ENCODE results near the gene FANCM. TPM values are rescaled to one million over a fixed set of nuclear protein-coding genes. Genes with fewer than 3 reads are reported as not detected.

The FANCM gene
- total and polyA plus RNA-seq, 2 donors (not counting 3 experiments of a cell fraction or from before 2014, with no cell fraction given): 2.2 to 13.7 TPM

- H2AFZ ChIP-seq (ENCODE audit: low read depth, low read length): no peak overlapping the region
- no TSS peak for BruUV-seq (replicated peaks)
- H3K79me2 ChIP-seq (ENCODE audit: control insufficient read depth, insufficient read depth, low read length): peaks cover 11% of the 10 kb centered on the region
- no peak overlapping the region for H3K9ac ChIP-seq (replicated peaks; ENCODE audit: extremely low read depth, insufficient read depth, low read length)
- DNase-seq (ENCODE audit: low read depth, low spot score) (no peak), FAIRE-seq (no peak)
- POLR2A ChIA-PET: no interaction called here
- H3K4me2 ChIP-seq (ENCODE audit: insufficient read depth, low read length): no peak overlapping the region
- no peaks in the 10 kb centered on the region for H3K27me3 ChIP-seq (ENCODE audit: control insufficient read depth in 2 of 2, insufficient read depth in 2 of 2, low read length in 2 of 2)
- no peaks in the 10 kb centered on the region for H3K9me1 ChIP-seq (replicated peaks; ENCODE audit: control insufficient read depth, extremely low read depth, insufficient read depth, low read length)
- no peaks in the 10 kb centered on the region for H3K9me3 ChIP-seq (replicated peaks; ENCODE audit: control insufficient read depth, insufficient read depth, low read length)
- intact Hi-C loops (cut with micrococcal nuclease) (no loop called here), dilution Hi-C loops (cut with MboI; ENCODE audit: extremely low pct_ligation_motif_present, low sequenced_read_pairs) (no loop called here)
- H3K4me3 ChIP-seq (replicated peaks in 1 of 3; ENCODE audit: insufficient read depth in 1 of 3, low read depth in 1 of 3, low read length in 3 of 3): no peak overlapping the region
- H3K27ac ChIP-seq (ENCODE audit: insufficient read depth, low read depth, low read length): no peak overlapping the region
- H3K36me3 ChIP-seq (ENCODE audit: control insufficient read depth in 2 of 2, extremely low read depth in 1 of 2, insufficient read depth in 2 of 2, low read length in 2 of 2): peaks cover 2 to 12% of the 10 kb centered on the region in 2 experiments
- H4K20me1 ChIP-seq (replicated peaks; ENCODE audit: control insufficient read depth, extremely low read depth, insufficient read depth, low read length): peaks cover 5% of the 10 kb centered on the region
- H3K4me1 ChIP-seq (ENCODE audit: control insufficient read depth, extremely low read depth, insufficient read depth, low read length): no peaks in the 10 kb centered on the region
- TF ChIP-seq MYC (IDR thresholded peaks at IDR 0.05; ENCODE audit: low read depth, low read length) (no peak), CTCF (IDR thresholded peaks at IDR 0.05; ENCODE audit: extremely low read depth in 1 of 2, insufficient read depth in 1 of 2, low read depth in 1 of 2, low read length in 2 of 2) (no peak), EZH2 (IDR thresholded peaks at IDR 0.05; ENCODE audit: borderline replicate concordance, low read depth, low read length, severe bottlenecking) (no peak), GATA2 (IDR thresholded peaks at IDR 0.05; ENCODE audit: insufficient read depth, insufficient read length, low read depth, low read length) (no peak), JUN (IDR thresholded peaks at IDR 0.05; ENCODE audit: borderline replicate concordance, insufficient read depth, insufficient read length, low read depth) (no peak), POLR2AphosphoS5 (IDR thresholded peaks at IDR 0.05; ENCODE audit: insufficient read depth, low read depth, low read length) (no peak), POLR2A (IDR thresholded peaks at IDR 0.05; ENCODE audit: low read depth, low read length) (no peak), FOS (IDR thresholded peaks at IDR 0.05; ENCODE audit: borderline replicate concordance, insufficient read depth, low read length) (no peak)
- TF ChIP-seq, protein P1, sequence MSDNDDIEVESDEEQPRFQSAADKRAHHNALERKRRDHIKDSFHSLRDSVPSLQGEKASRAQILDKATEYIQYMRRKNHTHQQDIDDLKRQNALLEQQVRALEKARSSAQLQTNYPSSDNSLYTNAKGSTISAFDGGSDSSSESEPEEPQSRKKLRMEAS (IDR thresholded peaks at IDR 0.05; ENCODE audit: insufficient read depth, insufficient read length): no peak
- CTCF ChIA-PET: no interaction called here
Measured at GRCh38 chr14:45125754-45126153, 10.0 kb upstream of the FANCM start.
